Measurements from ENCODE around the gene USP15.
A peak's percentile ranks its signal among the peaks of the same experiment; 100 is the strongest.

USP15 gene

DNA sequence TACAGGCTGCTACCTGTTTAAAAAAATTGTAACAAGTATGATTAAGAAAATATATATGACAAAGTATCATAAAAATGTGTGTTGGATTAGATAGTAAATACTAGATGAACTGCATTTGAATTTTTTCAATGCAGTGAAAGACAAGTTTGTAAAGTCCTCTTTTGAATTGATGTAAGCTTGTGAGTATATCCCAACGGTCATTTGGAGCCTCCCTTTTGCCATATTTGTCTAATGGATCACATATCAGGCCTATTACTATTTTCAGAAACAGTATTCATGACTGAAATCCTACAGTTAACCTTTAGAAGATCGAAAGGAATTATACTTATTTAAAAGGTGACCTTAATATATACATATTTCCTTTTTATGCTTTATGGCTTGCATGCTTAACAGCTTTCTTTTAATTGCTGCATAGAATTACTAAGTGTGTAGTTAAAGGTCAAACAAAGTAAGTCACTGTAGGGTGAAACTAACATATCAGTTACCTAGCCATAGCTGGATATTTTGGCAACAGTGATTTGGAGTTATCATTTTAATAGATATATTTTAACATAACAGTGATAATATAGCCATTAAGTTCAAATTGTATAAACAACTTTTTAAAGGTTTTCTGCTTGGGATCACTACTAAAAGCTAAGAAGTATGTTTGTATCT is 53.6 kb downstream of the USP15 start:
- FAIRE-seq = no peak
- TF ChIP-seq, protein P1, sequence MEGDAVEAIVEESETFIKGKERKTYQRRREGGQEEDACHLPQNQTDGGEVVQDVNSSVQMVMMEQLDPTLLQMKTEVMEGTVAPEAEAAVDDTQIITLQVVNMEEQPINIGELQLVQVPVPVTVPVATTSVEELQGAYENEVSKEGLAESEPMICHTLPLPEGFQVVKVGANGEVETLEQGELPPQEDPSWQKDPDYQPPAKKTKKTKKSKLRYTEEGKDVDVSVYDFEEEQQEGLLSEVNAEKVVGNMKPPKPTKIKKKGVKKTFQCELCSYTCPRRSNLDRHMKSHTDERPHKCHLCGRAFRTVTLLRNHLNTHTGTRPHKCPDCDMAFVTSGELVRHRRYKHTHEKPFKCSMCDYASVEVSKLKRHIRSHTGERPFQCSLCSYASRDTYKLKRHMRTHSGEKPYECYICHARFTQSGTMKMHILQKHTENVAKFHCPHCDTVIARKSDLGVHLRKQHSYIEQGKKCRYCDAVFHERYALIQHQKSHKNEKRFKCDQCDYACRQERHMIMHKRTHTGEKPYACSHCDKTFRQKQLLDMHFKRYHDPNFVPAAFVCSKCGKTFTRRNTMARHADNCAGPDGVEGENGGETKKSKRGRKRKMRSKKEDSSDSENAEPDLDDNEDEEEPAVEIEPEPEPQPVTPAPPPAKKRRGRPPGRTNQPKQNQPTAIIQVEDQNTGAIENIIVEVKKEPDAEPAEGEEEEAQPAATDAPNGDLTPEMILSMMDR (IDR thresholded peaks at IDR 0.05; ENCODE audit: insufficient read depth, missing control alignments) = no peak

DNA sequence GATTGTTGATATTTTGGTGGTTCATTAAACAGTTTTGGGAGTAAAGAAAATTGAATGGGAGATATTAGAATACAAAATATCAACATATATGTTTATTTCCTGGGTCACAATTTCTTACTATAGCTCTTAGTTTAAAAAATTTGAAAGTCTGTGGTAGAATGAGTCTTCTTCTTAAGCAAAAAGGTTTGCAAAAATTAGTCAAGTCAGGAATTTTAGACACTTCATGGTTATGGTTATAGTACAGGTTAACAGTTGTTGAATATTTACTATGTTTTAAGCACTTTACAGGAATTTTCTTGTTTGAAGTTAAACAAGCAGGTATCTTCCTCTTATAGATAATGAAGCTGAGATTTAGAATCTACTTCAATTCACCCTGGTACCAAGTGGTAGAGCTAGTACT is 56.8 kb downstream of the USP15 start:
- TF ChIP-seq, protein P1 (IDR thresholded peaks at IDR 0.05; ENCODE audit: insufficient read depth, missing control alignments) = no peak
- DNase-seq (ENCODE audit: insufficient read length, low spot score) (no peak), FAIRE-seq (peak; percentile 11)

More for the DNA sequence above, 53.6 kb downstream of the USP15 start:
- no peak for DNase-seq (ENCODE audit: insufficient read length, low spot score)

DNA sequence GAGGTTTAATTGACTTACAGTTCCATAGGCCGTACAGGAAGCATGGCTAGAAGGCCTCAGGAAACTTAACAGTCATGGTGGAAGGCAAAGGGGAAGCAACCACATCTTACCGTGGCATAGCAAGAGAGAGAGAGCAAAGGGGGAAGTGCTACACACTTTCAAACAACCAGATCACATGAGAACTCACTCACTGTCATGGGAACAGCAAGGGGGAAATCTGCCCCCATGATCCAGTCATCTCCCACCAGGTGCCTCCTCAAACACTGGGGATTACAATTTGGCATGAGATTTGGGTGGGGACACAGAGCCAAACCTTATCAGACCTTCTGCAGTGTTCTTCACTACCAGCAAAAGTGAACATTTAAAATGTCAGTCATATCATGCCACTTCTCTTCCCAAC is 58.9 kb downstream of the USP15 start:
- FAIRE-seq (no peak), DNase-seq (ENCODE audit: insufficient read length, low spot score) (no peak)
- TF ChIP-seq, protein P1 (IDR thresholded peaks at IDR 0.05; ENCODE audit: insufficient read depth, missing control alignments) = no peak

DNA sequence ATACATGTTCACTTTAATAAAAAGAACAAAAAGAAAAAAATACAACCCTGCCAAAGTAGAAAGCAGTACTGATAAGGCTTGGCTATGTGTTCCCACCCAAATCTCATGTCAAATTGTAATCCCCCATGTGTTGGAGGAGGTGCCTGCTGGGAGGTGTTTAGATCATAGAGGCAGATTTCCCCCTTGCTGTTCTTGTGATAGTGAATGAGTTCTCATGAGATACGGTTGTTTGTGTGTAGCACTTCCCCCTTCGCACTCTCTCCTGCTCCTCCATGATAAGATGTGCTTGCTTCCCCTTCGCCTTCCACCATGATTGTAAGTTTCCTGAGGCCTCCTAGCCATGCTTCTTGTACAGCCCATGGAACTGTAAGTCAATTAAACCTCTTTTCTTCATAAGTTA is 59.9 kb downstream of the USP15 start:
- no peak for FAIRE-seq
- DNase-seq (ENCODE audit: insufficient read length, low spot score) = no peak
- TF ChIP-seq, protein P1 (IDR thresholded peaks at IDR 0.05; ENCODE audit: insufficient read depth, missing control alignments) = no peak

DNA sequence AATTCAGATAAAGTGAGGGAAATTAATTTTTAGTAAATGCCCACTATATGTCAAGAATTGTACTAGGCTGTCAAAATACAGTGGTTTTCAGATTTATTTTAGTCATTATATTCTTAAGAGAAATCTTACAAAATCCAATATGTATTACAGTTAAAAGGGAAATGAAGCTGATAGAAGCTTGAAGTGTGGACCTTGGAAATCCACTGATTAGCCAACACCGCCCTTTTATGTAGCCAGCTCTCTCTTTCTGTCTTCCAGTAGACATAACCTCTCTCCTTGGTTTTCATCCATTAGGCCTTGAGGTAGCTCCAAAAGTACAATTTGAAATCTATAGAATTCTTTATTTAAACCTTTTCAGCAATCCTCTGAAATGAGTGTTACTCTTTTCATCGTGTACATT is 63.2 kb downstream of the USP15 start:
- DNase-seq (ENCODE audit: insufficient read length, low spot score) (no peak), FAIRE-seq (no peak)
- TF ChIP-seq, protein P1 (IDR thresholded peaks at IDR 0.05; ENCODE audit: insufficient read depth, missing control alignments) = no peak

DNA sequence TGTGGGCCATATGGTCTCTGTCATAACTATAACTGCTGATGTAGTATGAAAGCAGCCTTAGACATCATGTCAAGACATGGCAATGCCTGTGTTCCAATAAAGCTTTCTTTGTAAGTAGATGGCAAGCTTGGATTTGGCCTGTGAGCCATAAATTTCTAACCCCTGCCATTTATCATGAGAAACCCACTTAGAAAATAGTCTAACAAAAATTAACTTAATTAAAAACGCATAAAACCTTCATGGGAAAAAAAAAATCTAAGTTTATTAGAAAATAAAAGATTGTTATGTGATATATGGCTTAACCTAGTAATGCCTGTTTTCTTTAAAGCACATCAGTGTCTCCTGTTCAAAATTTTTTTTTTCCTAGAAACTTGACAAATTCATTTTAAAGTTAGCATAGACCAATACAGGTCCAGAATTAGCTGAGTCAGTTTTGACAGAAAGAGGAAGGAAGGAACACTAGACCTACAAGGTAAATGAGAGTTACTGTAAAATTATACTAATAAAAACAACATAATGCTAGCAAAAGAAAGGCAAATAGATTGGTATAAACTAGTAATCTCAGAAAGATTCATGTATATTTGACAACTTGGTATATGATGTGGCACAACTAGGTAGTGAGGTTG is 68.2 kb downstream of the USP15 start:
- FAIRE-seq (no peak), DNase-seq (ENCODE audit: insufficient read length, low spot score) (no peak)
- TF ChIP-seq, protein P1 (IDR thresholded peaks at IDR 0.05; ENCODE audit: insufficient read depth, missing control alignments) = no peak

DNA sequence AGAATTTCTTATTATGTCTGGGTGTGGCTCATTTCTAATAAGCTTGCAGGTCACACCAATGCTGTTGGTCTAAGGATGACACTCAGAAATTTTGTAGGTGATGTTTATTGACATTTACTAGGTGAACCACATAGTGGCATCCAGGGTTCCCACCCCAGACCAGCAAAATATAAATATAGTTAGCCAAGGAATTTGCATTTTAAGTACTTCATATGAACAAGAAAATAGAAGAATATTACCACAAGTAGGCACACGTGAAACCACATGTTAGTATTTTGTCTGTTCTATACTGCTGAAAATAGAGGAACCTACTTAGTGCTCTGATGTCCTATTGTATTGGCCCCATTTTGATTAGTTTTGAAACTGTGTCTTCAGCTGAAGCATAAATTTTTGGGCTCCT is 71.1 kb downstream of the USP15 start:
- TF ChIP-seq, protein P1 (IDR thresholded peaks at IDR 0.05; ENCODE audit: insufficient read depth, missing control alignments) = no peak
- FAIRE-seq = no peak
- DNase-seq (ENCODE audit: insufficient read length, low spot score) = no peak

Measured in D721Med (cell line).